Activated naive CD4-positive, alpha-beta T cell treated with anti-CD3 and anti-CD28 coated beads for 36 hours (primary cell): ENCODE data around the gene JAK1. TPM values are rescaled to one million over a fixed set of nuclear protein-coding genes. Genes with fewer than 3 reads are reported as not detected.

Experiments used
- CTCF ChIA-PET: fragments of 350-600 bp; sonication (Branson Sonifier 250); formaldehyde crosslinking; loops from one replicate; lab custom pipeline; 2021; ENCODE audit warnings: antibody characterized with exemption; lab: Charles Lee
- DNase-seq: peaks from one replicate; pipeline ENCODE4 v3.0.0-alpha.2; 2020
- H3K27ac Mint-ChIP-seq: one replicate; pipeline ENCODE4 v1.8.0; 2021; ENCODE audit warnings: mild to moderate bottlenecking, mixed read lengths
- H3K27me3 Mint-ChIP-seq: one replicate; pipeline ENCODE4 v1.8.0; 2021; ENCODE audit warnings: low read depth, mixed read lengths
- H3K36me3 Mint-ChIP-seq: one replicate; pipeline ENCODE4 v1.8.0; 2021; ENCODE audit warnings: low read depth, mixed read lengths
- H3K4me1 Mint-ChIP-seq: one replicate; pipeline ENCODE4 v1.8.0; 2021; ENCODE audit warnings: low read depth, mixed read lengths
- H3K4me3 Mint-ChIP-seq: one replicate; pipeline ENCODE4 v1.8.0; 2021; ENCODE audit warnings: mild to moderate bottlenecking, moderate library complexity, mixed read lengths
- H3K9me3 Mint-ChIP-seq: one replicate; pipeline ENCODE4 v1.8.0; 2021; ENCODE audit warnings: mixed read lengths
- intact Hi-C: fragments of 100-400 bp; cut with micrococcal nuclease; formaldehyde crosslinking; loops from one replicate; pipeline ENCODE4 v1.15.1; 2023
- total RNA-seq, 2 experiments: library from RNA; stranded (reverse); gene quantifications; one replicate each; pipeline ENCODE4 v1.2.3, GENCODE V29; 2021

Gene JAK1
- total RNA-seq, 2 experiments from 2014 or later, result 139 to 140 TPM

DNA sequence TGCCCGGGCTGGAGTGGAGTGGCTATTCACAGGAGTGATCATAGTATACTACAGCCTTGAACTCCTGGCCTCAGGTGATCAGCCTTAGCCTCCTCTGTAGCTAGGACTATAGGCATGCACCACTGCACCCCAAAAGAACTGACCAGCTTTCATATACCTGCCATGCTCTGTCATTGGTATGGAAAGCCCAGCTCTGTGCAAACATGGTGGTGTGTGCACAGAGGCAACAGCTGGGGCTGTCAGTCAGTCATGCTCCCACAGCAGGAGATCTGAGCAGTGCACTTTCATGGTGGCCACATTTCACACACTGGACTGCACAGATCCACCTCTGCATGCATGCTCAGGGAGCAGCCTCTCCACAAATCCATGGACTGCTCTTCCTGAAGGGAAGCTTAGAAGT is 8.8 kb upstream of the JAK1 start:
- Mint-ChIP-seq H3K27ac (no peak overlapping the region), H3K27me3 (no peaks in the 10 kb centered on the region), H3K4me3 (no peak overlapping the region), H3K36me3 (no peaks in the 10 kb centered on the region), H3K9me3 (no peaks in the 10 kb centered on the region), H3K4me1 (peaks cover 5% of the 10 kb centered on the region)
- intact Hi-C loops, result no loop called here
- DNase-seq, result no peak
- CTCF ChIA-PET, result interaction anchor here (0.8 to 0.9 kb wide), 2 partner anchors 26 to 110 kb away, joined by 3 read pairs; no protein-coding TSS in a partner anchor

DNA sequence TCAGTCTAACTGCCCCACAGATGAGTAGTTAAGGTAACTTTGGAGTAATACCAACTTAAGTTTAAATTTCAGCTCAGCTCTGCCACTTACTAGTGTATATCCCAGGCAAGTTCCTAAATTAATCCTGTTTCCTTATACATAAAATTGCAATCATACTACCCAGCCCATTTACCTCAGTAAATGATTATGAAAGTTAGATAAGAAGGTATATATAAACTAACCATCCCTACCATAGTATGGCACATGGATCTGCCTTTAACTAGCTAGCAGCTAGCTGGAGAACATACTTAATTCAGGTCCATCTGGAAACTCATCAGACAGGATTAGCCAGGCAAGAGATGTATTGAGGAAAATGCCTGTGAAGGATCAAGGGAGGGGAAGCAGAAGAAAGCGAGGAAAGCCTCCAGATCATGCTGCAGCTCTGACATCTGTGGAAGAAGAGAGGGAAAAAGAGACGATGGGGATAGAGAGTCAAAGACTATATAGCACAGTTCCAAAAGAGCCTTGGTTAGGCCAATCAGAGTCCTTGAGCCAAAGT is 8.0 kb upstream of the JAK1 start:
- intact Hi-C loops, result no loop called here
- Mint-ChIP-seq H3K9me3 (no peaks in the 10 kb centered on the region), H3K27me3 (no peaks in the 10 kb centered on the region), H3K4me3 (no peak overlapping the region), H3K36me3 (no peaks in the 10 kb centered on the region), H3K4me1 (peaks cover 5% of the 10 kb centered on the region), H3K27ac (no peak overlapping the region)
- no peak for DNase-seq
- CTCF ChIA-PET, result interaction anchor here (0.6 to 0.8 kb wide), 3 partner anchors 8 to 128 kb away, joined by 3 read pairs; no protein-coding TSS in a partner anchor

DNA sequence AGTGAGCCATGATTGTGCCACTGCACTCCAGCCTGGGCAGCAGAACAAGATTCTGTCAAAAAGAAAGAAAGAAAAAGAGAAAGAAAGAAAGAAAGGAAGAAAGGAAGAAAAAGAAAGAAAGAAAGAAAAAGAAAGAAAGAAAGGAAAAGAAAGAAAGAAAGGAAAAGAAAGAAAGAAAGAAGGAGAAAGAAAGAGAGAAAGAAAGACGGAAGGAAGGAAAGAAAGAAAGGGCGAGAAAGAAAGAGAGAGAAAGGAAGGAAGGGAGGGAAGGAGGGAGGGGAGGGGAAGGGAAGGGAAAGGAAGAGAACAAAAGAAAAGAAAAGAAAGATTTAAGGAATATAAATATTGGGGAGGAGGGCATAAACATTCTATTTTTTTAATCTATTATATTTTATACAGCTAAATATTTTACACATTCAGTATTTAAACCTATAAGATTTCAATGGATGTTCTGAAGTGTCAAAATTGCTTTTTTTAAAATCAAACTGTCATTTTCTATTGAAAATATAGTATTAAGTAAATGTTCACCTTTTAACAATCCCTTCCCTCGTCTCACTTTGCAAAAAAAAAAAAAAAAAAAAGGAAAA is 6.8 kb upstream of the JAK1 start:
- H3K4me1 Mint-ChIP-seq, result peaks cover 6% of the 10 kb centered on the region
- no peak overlapping the region for H3K27ac Mint-ChIP-seq
- CTCF ChIA-PET, result no interaction called here
- no peaks in the 10 kb centered on the region for H3K36me3 Mint-ChIP-seq
- no peak overlapping the region for H3K4me3 Mint-ChIP-seq
- no peak for DNase-seq
- H3K9me3 Mint-ChIP-seq, result no peaks in the 10 kb centered on the region
- H3K27me3 Mint-ChIP-seq, result no peaks in the 10 kb centered on the region
- intact Hi-C loops, result no loop called here

DNA sequence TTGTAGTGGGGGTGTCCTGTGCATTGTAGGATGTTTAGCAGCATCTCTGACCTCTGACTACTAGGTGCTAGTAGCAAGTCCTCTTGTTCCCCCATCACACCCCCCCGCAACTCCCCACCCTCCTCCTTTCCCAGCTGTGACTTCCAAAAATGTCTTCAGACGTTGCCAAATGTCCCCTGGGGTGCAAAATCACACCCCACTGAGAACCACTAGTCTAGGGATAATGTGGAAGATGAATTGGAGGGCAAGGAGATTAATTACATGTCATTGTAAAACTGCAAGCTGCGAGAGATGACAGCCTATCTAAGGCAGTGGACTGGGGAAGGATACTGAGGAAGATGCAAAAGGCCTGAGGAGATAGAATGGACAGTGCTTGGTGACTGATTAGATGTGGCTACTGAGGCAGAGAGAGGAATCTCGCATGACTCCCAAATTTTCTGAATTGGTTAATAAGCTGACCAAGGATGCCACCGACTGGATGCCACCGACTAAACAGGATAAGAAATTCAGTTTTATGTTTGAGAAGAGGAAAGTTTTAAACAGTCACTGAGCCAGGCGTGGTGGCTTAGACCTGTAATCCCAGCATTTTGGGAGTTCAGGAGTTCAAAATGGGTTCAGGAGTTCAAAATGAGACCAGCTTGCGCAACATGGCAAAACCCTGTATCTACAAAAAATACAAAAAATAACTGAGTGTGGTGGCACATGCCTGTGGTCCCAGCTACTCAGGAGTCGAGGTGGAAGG is 3.1 kb upstream of the JAK1 start:
- CTCF ChIA-PET, result interaction anchor here (0.7 kb wide), 1 partner anchor 72 kb away, joined by 3 read pairs; no protein-coding TSS in a partner anchor
- DNase-seq, result no peak
- Mint-ChIP-seq H3K27ac (no peak overlapping the region), H3K9me3 (no peaks in the 10 kb centered on the region), H3K36me3 (peaks cover 5% of the 10 kb centered on the region), H3K4me1 (peaks cover 25% of the 10 kb centered on the region), H3K4me3 (no peak overlapping the region), H3K27me3 (no peaks in the 10 kb centered on the region)
- intact Hi-C loops, result loop anchor here (5.0 to 10.0 kb wide), 5 partner anchors 245 to 1315 kb away; partner anchors contain the start of gene CACHD1

DNA sequence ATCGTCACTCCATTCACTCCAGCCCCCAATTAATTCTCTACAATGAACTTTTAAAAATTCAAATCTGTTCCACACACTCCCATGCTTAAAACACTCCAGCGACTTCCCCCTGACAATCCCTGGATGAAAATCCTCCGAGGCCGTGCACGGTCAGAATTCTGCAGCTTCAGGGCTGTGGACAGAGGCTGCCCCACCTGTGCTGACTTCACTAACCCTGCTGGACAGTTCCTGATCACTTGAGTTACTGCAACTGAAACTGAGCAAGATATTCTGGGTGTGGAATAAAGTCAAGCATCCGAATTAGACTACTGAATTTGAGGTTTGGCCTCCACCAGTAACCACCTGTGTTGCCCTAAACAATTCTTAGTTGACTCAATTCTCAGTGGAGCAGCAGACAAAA is 1.0 kb upstream of the JAK1 start:
- Mint-ChIP-seq H3K4me3 (peak overlapping the region; percentile 80), H3K4me1 (peaks cover 36% of the 10 kb centered on the region), H3K9me3 (no peaks in the 10 kb centered on the region), H3K27me3 (no peaks in the 10 kb centered on the region), H3K27ac (peak overlapping the region; percentile 38), H3K36me3 (peaks cover 7% of the 10 kb centered on the region)
- intact Hi-C loops, result loop anchor here (5.0 to 10.0 kb wide), 5 partner anchors 247 to 1317 kb away; partner anchors contain the start of gene CACHD1
- CTCF ChIA-PET, result interaction anchor here (1.1 kb wide), 1 partner anchor 27 kb away, joined by 3 read pairs; no protein-coding TSS in a partner anchor
- no peak for DNase-seq

DNA sequence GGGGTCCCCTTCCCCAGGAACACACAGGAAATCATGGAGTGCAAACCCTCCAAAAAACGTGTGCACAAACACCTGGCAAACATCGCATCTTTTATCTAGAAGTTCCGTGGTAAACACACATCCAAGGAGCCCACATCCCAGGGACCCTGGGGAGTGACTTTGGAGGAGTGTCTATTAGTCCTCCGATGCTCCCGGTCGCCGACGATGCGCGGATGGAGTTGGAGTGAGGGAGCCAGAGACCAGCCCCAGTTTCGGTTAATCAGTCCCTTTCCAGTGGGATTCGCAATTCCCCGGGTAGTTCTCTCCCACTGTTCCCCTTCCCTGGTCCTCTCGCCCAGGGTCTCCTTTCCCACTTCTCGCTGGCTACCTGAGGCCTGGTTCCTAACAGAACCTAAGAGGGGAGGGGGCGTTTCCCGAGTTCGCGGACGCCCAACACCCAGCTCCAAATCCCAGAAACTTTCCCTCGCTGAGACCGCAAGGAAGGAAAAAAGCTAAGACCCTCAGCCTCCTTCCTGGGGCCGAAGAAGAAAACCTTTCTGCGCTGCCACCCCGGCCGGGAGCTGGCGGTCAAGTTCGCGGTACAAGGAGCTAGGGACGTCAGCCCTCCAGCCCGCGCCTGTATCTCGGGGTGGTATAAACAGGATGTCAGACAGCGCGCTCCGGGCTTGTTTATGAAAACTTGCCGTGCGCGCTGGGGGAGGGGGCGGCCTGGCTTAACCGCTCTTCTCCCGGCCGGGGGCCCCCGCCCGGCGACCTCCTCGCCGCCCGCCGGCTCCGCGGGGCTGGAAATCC is 787 bp downstream of the JAK1 start:
- Mint-ChIP-seq H3K4me1 (peaks cover 54% of the 10 kb centered on the region), H3K27ac (peak overlapping the region; percentile 90), H3K4me3 (peak overlapping the region; percentile 89), H3K36me3 (peaks cover 9% of the 10 kb centered on the region), H3K27me3 (no peaks in the 10 kb centered on the region), H3K9me3 (no peaks in the 10 kb centered on the region)
- CTCF ChIA-PET, result interaction anchor here (0.5 to 2.5 kb wide), 3 partner anchors 43 to 474 kb away, joined by 3 to 7 read pairs (median 5); no protein-coding TSS in a partner anchor
- intact Hi-C loops, result loop anchor here (1.0 to 10.0 kb wide), 12 partner anchors 36 to 1319 kb away; partner anchors contain the start of gene CACHD1
- DNase-seq, result peak; percentile 73

DNA sequence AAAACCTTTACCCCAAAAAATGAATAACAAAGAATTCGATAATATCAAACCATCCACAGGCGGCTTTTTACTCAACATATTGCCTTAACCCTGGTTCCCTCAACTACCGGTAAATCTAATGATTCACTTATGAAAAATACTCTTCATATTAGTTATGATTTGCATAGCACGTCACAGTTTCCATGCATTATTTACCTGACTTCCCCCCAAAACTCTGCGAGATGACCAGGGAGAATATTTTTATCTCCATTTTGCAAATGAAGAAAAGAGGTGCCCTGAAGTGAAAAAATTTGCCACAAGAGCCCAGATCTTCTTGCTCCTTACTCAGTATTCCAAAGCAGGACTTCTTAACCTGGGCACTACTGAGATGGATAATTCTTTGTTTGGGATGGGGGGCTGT is 2.9 kb downstream of the JAK1 start:
- Mint-ChIP-seq H3K27me3 (no peaks in the 10 kb centered on the region), H3K27ac (peak overlapping the region; percentile 74), H3K9me3 (no peaks in the 10 kb centered on the region), H3K4me1 (peaks cover 74% of the 10 kb centered on the region), H3K4me3 (peak overlapping the region; percentile 53), H3K36me3 (peaks cover 9% of the 10 kb centered on the region)
- intact Hi-C loops, result loop anchor here (2.0 to 10.0 kb wide), 7 partner anchors 251 to 1409 kb away; partner anchors contain the start of genes LEPR and LEPROT
- CTCF ChIA-PET, result interaction anchor here (2.0 to 2.6 kb wide), 2 partner anchors 41 to 86 kb away, joined by 10 to 12 read pairs; no protein-coding TSS in a partner anchor
- no peak for DNase-seq

DNA sequence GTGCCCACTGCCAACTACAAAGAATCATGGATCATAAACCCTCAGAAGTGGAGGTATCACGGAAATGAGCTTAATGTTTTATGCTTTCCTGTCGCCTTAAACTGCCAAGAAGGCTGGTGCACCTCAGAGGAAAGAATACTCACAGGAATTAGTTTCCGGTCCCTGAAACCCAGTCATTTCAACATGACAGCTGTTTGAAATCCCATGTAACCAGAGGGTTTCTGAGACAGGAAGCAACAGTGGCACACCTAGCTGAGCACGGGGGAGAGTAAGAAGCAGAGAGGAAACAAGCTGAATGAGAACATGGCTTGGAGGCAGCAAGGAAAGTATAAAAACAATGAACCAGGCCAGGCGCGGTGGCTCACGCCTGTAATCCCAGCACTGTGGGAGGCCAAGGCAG is 3.9 kb downstream of the JAK1 start:
- Mint-ChIP-seq H3K36me3 (peaks cover 9% of the 10 kb centered on the region), H3K4me3 (peak overlapping the region; percentile 53), H3K4me1 (peaks cover 72% of the 10 kb centered on the region), H3K9me3 (no peaks in the 10 kb centered on the region), H3K27ac (peak overlapping the region; percentile 83), H3K27me3 (no peaks in the 10 kb centered on the region)
- CTCF ChIA-PET, result interaction anchor here (1.4 to 2.6 kb wide), 4 partner anchors 40 to 113 kb away, joined by 4 to 12 read pairs (median 8); no protein-coding TSS in a partner anchor
- intact Hi-C loops, result loop anchor here (1.0 to 10.0 kb wide), 10 partner anchors 29 to 1410 kb away; partner anchors contain the start of genes LEPR and LEPROT
- peak; percentile 77 for DNase-seq

DNA sequence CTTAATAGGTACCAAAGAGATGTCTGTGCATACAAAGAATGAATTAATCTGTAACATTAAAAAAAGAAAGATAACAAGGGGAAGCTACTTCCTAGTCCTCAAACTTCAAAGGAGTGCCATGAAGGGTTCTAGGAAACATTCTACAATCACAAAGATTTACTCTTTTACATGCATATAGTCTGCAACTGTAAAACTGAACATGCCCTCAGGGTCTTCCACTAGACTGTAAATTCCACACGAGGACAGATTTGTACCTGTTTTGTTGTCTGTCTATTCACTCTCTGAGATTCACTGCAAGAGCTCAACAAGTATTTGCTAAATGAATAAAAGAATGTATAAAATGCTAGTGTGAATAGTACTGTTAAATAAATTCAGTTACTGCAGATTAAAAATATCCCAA is 4.4 kb downstream of the JAK1 start:
- CTCF ChIA-PET, result interaction anchor here (0.6 to 2.6 kb wide), 5 partner anchors 39 to 113 kb away, joined by 3 to 12 read pairs (median 6); no protein-coding TSS in a partner anchor
- Mint-ChIP-seq H3K27me3 (no peaks in the 10 kb centered on the region), H3K4me3 (peak overlapping the region; percentile 53), H3K36me3 (peaks cover 9% of the 10 kb centered on the region), H3K4me1 (peaks cover 67% of the 10 kb centered on the region), H3K27ac (peak overlapping the region; percentile 83), H3K9me3 (no peaks in the 10 kb centered on the region)
- DNase-seq, result no peak
- intact Hi-C loops, result loop anchor here (1.0 to 10.0 kb wide), 11 partner anchors 29 to 1410 kb away; partner anchors contain the start of genes LEPR, LEPROT and RAVER2

DNA sequence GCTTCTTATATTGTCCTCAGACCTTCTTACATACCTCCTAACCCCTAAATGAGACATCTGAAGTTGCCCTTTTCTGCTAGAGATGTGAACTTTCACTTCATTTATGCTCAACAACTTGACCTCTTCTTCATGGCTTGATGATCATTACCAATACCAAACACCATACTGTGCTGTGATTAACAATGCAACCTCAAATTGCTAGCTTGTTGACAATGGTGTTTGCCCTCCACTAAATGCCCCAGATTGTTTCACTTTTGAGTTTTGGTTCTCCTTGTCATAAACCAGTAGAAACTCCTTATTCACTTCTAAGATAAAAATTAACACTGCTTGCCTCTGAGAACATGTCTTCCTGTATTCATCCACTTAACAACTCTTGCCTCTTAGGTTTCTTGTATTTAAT is 5.6 kb downstream of the JAK1 start:
- DNase-seq, result no peak
- Mint-ChIP-seq H3K4me1 (peaks cover 65% of the 10 kb centered on the region), H3K27me3 (no peaks in the 10 kb centered on the region), H3K9me3 (no peaks in the 10 kb centered on the region), H3K4me3 (peak overlapping the region; percentile 35), H3K27ac (peak overlapping the region; percentile 69), H3K36me3 (peaks cover 9% of the 10 kb centered on the region)
- CTCF ChIA-PET, result interaction anchor here (0.6 to 2.6 kb wide), 5 partner anchors 32 to 83 kb away, joined by 4 to 12 read pairs (median 6); no protein-coding TSS in a partner anchor
- intact Hi-C loops, result loop anchor here (2.0 to 10.0 kb wide), 7 partner anchors 216 to 1412 kb away; partner anchors contain the start of gene RAVER2

DNA sequence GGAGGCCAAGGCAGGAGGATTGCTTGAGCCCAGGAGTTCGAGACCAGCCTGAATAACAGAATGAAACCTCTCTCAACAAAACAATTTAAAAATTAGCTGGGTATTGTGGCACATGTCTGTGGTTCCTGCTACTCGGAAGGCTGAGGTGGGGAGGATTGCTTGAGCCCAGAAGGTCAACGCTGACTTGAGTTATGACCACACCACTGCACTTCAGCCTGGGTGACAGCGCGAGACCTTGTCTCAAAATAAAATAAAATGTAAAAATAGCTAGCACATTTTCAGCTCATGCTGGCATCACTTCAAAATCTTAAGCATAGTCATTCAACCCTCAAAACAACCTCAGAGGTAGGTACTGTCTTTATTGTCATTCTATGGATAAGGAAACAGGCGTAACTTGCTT is 6.4 kb downstream of the JAK1 start:
- H3K4me1 Mint-ChIP-seq, result peaks cover 64% of the 10 kb centered on the region
- peak overlapping the region; percentile 69 for H3K27ac Mint-ChIP-seq

More for the DNA sequence above, 6.4 kb downstream of the JAK1 start:
- CTCF ChIA-PET, result interaction anchor here (0.7 to 1.0 kb wide), 2 partner anchors 37 to 98 kb away, joined by 3 to 8 read pairs; no protein-coding TSS in a partner anchor
- Mint-ChIP-seq H3K4me3 (no peak overlapping the region), H3K27me3 (no peaks in the 10 kb centered on the region), H3K9me3 (no peaks in the 10 kb centered on the region), H3K36me3 (peaks cover 4% of the 10 kb centered on the region)
- DNase-seq, result no peak
- intact Hi-C loops, result loop anchor here (2.0 to 10.0 kb wide), 7 partner anchors 215 to 1412 kb away; partner anchors contain the start of gene RAVER2
